GM23338 (cell line): ENCODE measurements around the gene OGDHL. TPM values are rescaled to one million over a fixed set of nuclear protein-coding genes. Genes with fewer than 3 reads are reported as not detected.

Experiments
- ATAC-seq: fragments of 200-7000 bp; cut with Tn5 transposase; 3 replicates; pipeline ENCODE4 v1.9.1; 2020
- DNase-seq: peaks from one replicate; pipeline ENCODE4 v3.0.0-alpha.2; 2015; ENCODE audit warnings: low spot score
- H2AFZ ChIP-seq: fragments of 200-600 bp; sonication (generic); 2 replicates; pipeline ENCODE4 v1.8.0; 2016; ENCODE audit warnings: antibody characterized with exemption, mild to moderate bottlenecking, moderate library complexity
- H3F3A ChIP-seq: fragments of 200-600 bp; sonication (generic); replicated peaks from 2 replicates; pipeline ENCODE4 v1.8.0; 2017; ENCODE audit warnings: antibody characterized with exemption, mixed run types, low read depth
- H3K27ac ChIP-seq: fragments of 200-600 bp; sonication (generic); 2 replicates; pipeline ENCODE4 v1.6.1; 2016; ENCODE audit warnings: low read depth
- H3K27me3 ChIP-seq: fragments of 200-600 bp; sonication (generic); 2 replicates; pipeline ENCODE4 v1.8.0; 2016; ENCODE audit warnings: mild to moderate bottlenecking, mixed run types, moderate library complexity; ENCODE audit not compliant: insufficient read depth
- H3K36me3 ChIP-seq: fragments of 200-600 bp; sonication (generic); 2 replicates; pipeline ENCODE4 v1.8.0; 2016; ENCODE audit warnings: mild to moderate bottlenecking; ENCODE audit not compliant: insufficient read depth
- H3K4me1 ChIP-seq: fragments of 200-600 bp; sonication (generic); 2 replicates; pipeline ENCODE4 v1.8.0; 2016; ENCODE audit warnings: mild to moderate bottlenecking, moderate library complexity; ENCODE audit not compliant: insufficient read depth
- H3K4me2 ChIP-seq: fragments of 200-600 bp; sonication (generic); 2 replicates; pipeline ENCODE4 v1.7.1; 2017; ENCODE audit warnings: mixed run types
- H3K4me3 ChIP-seq: fragments of 200-600 bp; sonication (generic); 2 replicates; pipeline ENCODE4 v1.6.1; 2016; ENCODE audit warnings: mixed run types
- H3K79me2 ChIP-seq: fragments of 200-600 bp; sonication (generic); replicated peaks from 2 replicates; pipeline ENCODE4 v1.8.0; 2017; ENCODE audit warnings: mild to moderate bottlenecking; ENCODE audit not compliant: insufficient read depth
- H3K9me2 ChIP-seq: fragments of 200-600 bp; sonication (generic); 2 replicates; pipeline ENCODE4 v1.8.0; 2017; ENCODE audit not compliant: insufficient read depth
- H4K20me1 ChIP-seq: fragments of 200-600 bp; sonication (generic); replicated peaks from 2 replicates; pipeline ENCODE4 v1.8.0; 2017; ENCODE audit warnings: mild to moderate bottlenecking; ENCODE audit not compliant: insufficient read depth
- H3K27ac Mint-ChIP-seq: 2 replicates; pipeline ENCODE4 v1.8.0; 2020; ENCODE audit warnings: inconsistent platforms, mild to moderate bottlenecking, moderate library complexity, mixed read lengths
- H3K27me3 Mint-ChIP-seq: 3 replicates; pipeline ENCODE4 v1.8.0; 2022; ENCODE audit warnings: low read depth, mild to moderate bottlenecking, moderate library complexity, mixed read lengths, inconsistent platforms; ENCODE audit not compliant: insufficient read depth, poor library complexity
- H3K36me3 Mint-ChIP-seq: 3 replicates; pipeline ENCODE4 v1.8.0; 2021; ENCODE audit warnings: low read depth, mild to moderate bottlenecking, inconsistent platforms, moderate library complexity, mixed read lengths
- H3K4me1 Mint-ChIP-seq: 3 replicates; pipeline ENCODE4 v1.8.0; 2020; ENCODE audit warnings: mild to moderate bottlenecking, inconsistent platforms, mixed read lengths
- H3K4me3 Mint-ChIP-seq: 3 replicates; pipeline ENCODE4 v1.8.0; 2021; ENCODE audit warnings: moderate library complexity, mild to moderate bottlenecking, inconsistent platforms, mixed read lengths
- H3K9me3 Mint-ChIP-seq: 3 replicates; pipeline ENCODE4 v1.8.0; 2020; ENCODE audit warnings: moderate library complexity, mild to moderate bottlenecking, inconsistent platforms, mixed read lengths
- CREB1 ChIP-seq: fragments of 250-450 bp; sonication (Bioruptor Pico); IDR thresholded peaks from 2 replicates; pipeline ENCODE4 v1.5.0; 2020; ENCODE audit warnings: low read depth, mild to moderate bottlenecking, moderate library complexity
- CTCF ChIP-seq, 2 experiments: fragments of 200-600 bp in 1 of 2; sonication (generic) in 1 of 2; conservative IDR thresholded peaks; 2 replicates each; pipeline versions ENCODE4 v1.5.1 to v1.6.1; 2016 to 2017; ENCODE audit warnings: antibody characterized with exemption in 2 of 2, low read depth in 2 of 2, mild to moderate bottlenecking in 2 of 2, moderate library complexity in 1 of 2
- EZH2 ChIP-seq: fragments of 200-600 bp; sonication (generic); IDR thresholded peaks from one replicate; pipeline ENCODE4 v1.8.0; 2017; ENCODE audit warnings: antibody characterized with exemption, mild to moderate bottlenecking, low read depth; ENCODE audit not compliant: unreplicated experiment
- EZH2phosphoT487 ChIP-seq: fragments of 200-600 bp; sonication (generic); IDR thresholded peaks from one replicate; pipeline ENCODE4 v1.8.1; 2018; ENCODE audit warnings: antibody characterized with exemption; ENCODE audit not compliant: unreplicated experiment
- JUNB ChIP-seq: IDR thresholded peaks from one replicate; pipeline ENCODE4 v1.6.1; 2016; ENCODE audit warnings: antibody characterized with exemption; ENCODE audit not compliant: unreplicated experiment
- NANOG ChIP-seq: IDR thresholded peaks from 2 replicates; pipeline ENCODE4 v1.6.1; 2016; ENCODE audit warnings: antibody characterized with exemption, borderline replicate concordance
- POLR2AphosphoS5 ChIP-seq: IDR thresholded peaks from 2 replicates; pipeline ENCODE4 v1.6.1; 2016; ENCODE audit warnings: antibody characterized with exemption, low read depth
- STAT1 ChIP-seq: IDR thresholded peaks from one replicate; pipeline ENCODE4 v1.6.1; 2016; ENCODE audit warnings: antibody characterized with exemption; ENCODE audit not compliant: unreplicated experiment
- ZNF114 ChIP-seq: fragments of 250-450 bp; sonication (Bioruptor Pico); IDR thresholded peaks from 2 replicates; pipeline ENCODE4 v1.5.0; 2020; ENCODE audit warnings: mild to moderate bottlenecking, moderate library complexity
- ZNF331 ChIP-seq: fragments of 250-450 bp; sonication (Bioruptor Pico); IDR thresholded peaks from 2 replicates; pipeline ENCODE4 v1.5.0; 2020; ENCODE audit warnings: low read depth, mild to moderate bottlenecking, moderate library complexity
- polyA plus RNA-seq: library from polyadenylated mRNA; unstranded; fragments of >200 nt; fragmentation: Nextera tagmentation; extraction: Ambion mirVana; gene quantifications from 2 replicates; pipeline ENCODE4 v1.2.1, GENCODE V29; 2016
- total RNA-seq: library from RNA; depleted of rRNA; stranded (reverse); fragments of >200 nt; shearing (Covaris generic); gene quantifications from 2 replicates; pipeline ENCODE4 v1.2.3, GENCODE V29; 2014
- TF ChIP-seq, protein P1 (sequence below): IDR thresholded peaks from one replicate; pipeline ENCODE4 v1.6.1; 2018; ENCODE audit warnings: antibody characterized with exemption; ENCODE audit not compliant: unreplicated experiment
- TF ChIP-seq, protein P2 (sequence below): fragments of 250-450 bp; sonication (Bioruptor Pico); IDR thresholded peaks from 2 replicates; pipeline ENCODE4 v1.5.0; 2020; ENCODE audit warnings: mild to moderate bottlenecking, moderate library complexity
- TF ChIP-seq, protein P3 (sequence below): IDR thresholded peaks from 2 replicates; pipeline ENCODE4 v1.6.1; 2016; ENCODE audit warnings: antibody characterized with exemption

OGDHL gene
- total and polyA plus RNA-seq, 2 experiments from 2014 or later, result 8.3 to 15.5 TPM

GRCh38 chr10:49707585-49707984 lies 54.5 kb downstream of the OGDHL start:
- Histone ChIP-seq H3F3A (no peaks in the 10 kb centered on the region), H2AFZ (no peak overlapping the region), H3K4me2 (no peak overlapping the region), H3K4me1 (no peaks in the 10 kb centered on the region), H3K9me2 (0 out of 2 replicates have a peak, but pooled peaks cover 6% of the 10 kb centered on the region), H3K27me3 (no peaks in the 10 kb centered on the region), H3K36me3 (no peaks in the 10 kb centered on the region), H3K79me2 (no peaks in the 10 kb centered on the region), H4K20me1 (no peaks in the 10 kb centered on the region), H3K27ac (no peak overlapping the region), H3K4me3 (no peak overlapping the region)
- H3K4me1 Mint-ChIP-seq, result no peaks in the 10 kb centered on the region
- peaks cover 4% of the 10 kb centered on the region for H3K27me3 Mint-ChIP-seq
- DNase-seq (no peak), ATAC-seq (no peak)
- no peaks in the 10 kb centered on the region; the same call in 2 of the 3 replicates for H3K36me3 Mint-ChIP-seq
- peaks cover 13% of the 10 kb centered on the region for H3K9me3 Mint-ChIP-seq
- TF ChIP-seq, protein P1, sequence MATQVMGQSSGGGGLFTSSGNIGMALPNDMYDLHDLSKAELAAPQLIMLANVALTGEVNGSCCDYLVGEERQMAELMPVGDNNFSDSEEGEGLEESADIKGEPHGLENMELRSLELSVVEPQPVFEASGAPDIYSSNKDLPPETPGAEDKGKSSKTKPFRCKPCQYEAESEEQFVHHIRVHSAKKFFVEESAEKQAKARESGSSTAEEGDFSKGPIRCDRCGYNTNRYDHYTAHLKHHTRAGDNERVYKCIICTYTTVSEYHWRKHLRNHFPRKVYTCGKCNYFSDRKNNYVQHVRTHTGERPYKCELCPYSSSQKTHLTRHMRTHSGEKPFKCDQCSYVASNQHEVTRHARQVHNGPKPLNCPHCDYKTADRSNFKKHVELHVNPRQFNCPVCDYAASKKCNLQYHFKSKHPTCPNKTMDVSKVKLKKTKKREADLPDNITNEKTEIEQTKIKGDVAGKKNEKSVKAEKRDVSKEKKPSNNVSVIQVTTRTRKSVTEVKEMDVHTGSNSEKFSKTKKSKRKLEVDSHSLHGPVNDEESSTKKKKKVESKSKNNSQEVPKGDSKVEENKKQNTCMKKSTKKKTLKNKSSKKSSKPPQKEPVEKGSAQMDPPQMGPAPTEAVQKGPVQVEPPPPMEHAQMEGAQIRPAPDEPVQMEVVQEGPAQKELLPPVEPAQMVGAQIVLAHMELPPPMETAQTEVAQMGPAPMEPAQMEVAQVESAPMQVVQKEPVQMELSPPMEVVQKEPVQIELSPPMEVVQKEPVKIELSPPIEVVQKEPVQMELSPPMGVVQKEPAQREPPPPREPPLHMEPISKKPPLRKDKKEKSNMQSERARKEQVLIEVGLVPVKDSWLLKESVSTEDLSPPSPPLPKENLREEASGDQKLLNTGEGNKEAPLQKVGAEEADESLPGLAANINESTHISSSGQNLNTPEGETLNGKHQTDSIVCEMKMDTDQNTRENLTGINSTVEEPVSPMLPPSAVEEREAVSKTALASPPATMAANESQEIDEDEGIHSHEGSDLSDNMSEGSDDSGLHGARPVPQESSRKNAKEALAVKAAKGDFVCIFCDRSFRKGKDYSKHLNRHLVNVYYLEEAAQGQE, result no peak
- TF ChIP-seq NANOG (no peak), ZNF114 (no peak), STAT1 (no peak), POLR2AphosphoS5 (no peak), JUNB (no peak), EZH2 (no peak), ZNF331 (no peak), EZH2phosphoT487 (no peak), CREB1 (no peak), CTCF (conservative IDR thresholded peaks at IDR 0.05; ENCODE audit: low read depth in 2 of 2) (no peak)
- TF ChIP-seq, protein P2, sequence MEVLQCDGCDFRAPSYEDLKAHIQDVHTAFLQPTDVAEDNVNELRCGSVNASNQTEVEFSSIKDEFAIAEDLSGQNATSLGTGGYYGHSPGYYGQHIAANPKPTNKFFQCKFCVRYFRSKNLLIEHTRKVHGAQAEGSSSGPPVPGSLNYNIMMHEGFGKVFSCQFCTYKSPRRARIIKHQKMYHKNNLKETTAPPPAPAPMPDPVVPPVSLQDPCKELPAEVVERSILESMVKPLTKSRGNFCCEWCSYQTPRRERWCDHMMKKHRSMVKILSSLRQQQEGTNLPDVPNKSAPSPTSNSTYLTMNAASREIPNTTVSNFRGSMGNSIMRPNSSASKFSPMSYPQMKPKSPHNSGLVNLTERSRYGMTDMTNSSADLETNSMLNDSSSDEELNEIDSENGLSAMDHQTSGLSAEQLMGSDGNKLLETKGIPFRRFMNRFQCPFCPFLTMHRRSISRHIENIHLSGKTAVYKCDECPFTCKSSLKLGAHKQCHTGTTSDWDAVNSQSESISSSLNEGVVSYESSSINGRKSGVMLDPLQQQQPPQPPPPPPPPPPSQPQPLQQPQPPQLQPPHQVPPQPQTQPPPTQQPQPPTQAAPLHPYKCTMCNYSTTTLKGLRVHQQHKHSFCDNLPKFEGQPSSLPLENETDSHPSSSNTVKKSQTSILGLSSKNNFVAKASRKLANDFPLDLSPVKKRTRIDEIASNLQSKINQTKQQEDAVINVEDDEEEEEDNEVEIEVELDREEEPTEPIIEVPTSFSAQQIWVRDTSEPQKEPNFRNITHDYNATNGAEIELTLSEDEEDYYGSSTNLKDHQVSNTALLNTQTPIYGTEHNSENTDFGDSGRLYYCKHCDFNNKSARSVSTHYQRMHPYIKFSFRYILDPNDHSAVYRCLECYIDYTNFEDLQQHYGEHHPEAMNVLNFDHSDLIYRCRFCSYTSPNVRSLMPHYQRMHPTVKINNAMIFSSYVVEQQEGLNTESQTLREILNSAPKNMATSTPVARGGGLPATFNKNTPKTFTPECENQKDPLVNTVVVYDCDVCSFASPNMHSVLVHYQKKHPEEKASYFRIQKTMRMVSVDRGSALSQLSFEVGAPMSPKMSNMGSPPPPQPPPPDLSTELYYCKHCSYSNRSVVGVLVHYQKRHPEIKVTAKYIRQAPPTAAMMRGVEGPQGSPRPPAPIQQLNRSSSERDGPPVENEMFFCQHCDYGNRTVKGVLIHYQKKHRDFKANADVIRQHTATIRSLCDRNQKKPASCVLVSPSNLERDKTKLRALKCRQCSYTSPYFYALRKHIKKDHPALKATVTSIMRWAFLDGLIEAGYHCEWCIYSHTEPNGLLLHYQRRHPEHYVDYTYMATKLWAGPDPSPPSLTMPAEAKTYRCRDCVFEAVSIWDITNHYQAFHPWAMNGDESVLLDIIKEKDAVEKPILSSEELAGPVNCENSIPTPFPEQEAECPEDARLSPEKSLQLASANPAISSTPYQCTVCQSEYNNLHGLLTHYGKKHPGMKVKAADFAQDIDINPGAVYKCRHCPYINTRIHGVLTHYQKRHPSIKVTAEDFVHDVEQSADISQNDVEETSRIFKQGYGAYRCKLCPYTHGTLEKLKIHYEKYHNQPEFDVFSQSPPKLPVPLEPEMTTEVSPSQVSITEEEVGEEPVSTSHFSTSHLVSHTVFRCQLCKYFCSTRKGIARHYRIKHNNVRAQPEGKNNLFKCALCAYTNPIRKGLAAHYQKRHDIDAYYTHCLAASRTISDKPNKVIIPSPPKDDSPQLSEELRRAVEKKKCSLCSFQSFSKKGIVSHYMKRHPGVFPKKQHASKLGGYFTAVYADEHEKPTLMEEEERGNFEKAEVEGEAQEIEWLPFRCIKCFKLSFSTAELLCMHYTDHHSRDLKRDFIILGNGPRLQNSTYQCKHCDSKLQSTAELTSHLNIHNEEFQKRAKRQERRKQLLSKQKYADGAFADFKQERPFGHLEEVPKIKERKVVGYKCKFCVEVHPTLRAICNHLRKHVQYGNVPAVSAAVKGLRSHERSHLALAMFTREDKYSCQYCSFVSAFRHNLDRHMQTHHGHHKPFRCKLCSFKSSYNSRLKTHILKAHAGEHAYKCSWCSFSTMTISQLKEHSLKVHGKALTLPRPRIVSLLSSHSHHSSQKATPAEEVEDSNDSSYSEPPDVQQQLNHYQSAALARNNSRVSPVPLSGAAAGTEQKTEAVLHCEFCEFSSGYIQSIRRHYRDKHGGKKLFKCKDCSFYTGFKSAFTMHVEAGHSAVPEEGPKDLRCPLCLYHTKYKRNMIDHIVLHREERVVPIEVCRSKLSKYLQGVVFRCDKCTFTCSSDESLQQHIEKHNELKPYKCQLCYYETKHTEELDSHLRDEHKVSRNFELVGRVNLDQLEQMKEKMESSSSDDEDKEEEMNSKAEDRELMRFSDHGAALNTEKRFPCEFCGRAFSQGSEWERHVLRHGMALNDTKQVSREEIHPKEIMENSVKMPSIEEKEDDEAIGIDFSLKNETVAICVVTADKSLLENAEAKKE (CRISPR knock-in tag), result no peak
- TF ChIP-seq, protein P3, sequence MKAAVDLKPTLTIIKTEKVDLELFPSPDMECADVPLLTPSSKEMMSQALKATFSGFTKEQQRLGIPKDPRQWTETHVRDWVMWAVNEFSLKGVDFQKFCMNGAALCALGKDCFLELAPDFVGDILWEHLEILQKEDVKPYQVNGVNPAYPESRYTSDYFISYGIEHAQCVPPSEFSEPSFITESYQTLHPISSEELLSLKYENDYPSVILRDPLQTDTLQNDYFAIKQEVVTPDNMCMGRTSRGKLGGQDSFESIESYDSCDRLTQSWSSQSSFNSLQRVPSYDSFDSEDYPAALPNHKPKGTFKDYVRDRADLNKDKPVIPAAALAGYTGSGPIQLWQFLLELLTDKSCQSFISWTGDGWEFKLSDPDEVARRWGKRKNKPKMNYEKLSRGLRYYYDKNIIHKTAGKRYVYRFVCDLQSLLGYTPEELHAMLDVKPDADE, result no peak
- no peak overlapping the region for H3K27ac Mint-ChIP-seq
- no peak overlapping the region for H3K4me3 Mint-ChIP-seq
